Osteocyte (in vitro differentiated cells): ENCODE data around the gene ZNF25. TPM values are rescaled to one million over a fixed set of nuclear protein-coding genes. Genes with fewer than 3 reads are reported as not detected.
"Not testable (repeated sequence)": the region's sequence is repeated elsewhere in the genome, so short reads cannot be mapped to it uniquely, and the experiment has no call there.

Experiments used
- DNase-seq: peaks from one replicate; pipeline ENCODE4 v3.0.0; 2021; ENCODE audit warnings: mixed read lengths; ENCODE audit not compliant: unreplicated experiment; ENCODE audit errors: extremely low spot score
- H3K27ac Mint-ChIP-seq: one replicate; pipeline ENCODE4 v1.8.0; 2021; ENCODE audit warnings: mild to moderate bottlenecking, mixed read lengths; ENCODE audit not compliant: unreplicated experiment
- H3K27me3 Mint-ChIP-seq: one replicate; pipeline ENCODE4 v1.8.0; 2021; ENCODE audit warnings: mixed read lengths; ENCODE audit not compliant: unreplicated experiment
- H3K36me3 Mint-ChIP-seq: one replicate; pipeline ENCODE4 v1.8.0; 2021; ENCODE audit warnings: mixed read lengths; ENCODE audit not compliant: unreplicated experiment
- H3K4me1 Mint-ChIP-seq: one replicate; pipeline ENCODE4 v1.8.0; 2021; ENCODE audit warnings: mixed read lengths; ENCODE audit not compliant: unreplicated experiment
- H3K4me3 Mint-ChIP-seq: one replicate; pipeline ENCODE4 v1.8.0; 2021; ENCODE audit warnings: mild to moderate bottlenecking, moderate library complexity, mixed read lengths; ENCODE audit not compliant: unreplicated experiment
- H3K9me3 Mint-ChIP-seq: one replicate; pipeline ENCODE4 v1.8.0; 2021; ENCODE audit warnings: mixed read lengths; ENCODE audit not compliant: unreplicated experiment
- CTCF ChIP-seq: fragments of 200-600 bp; sonication (generic); IDR thresholded peaks from 2 replicates; pipeline ENCODE4 v1.5.0; 2021; ENCODE audit warnings: antibody characterized with exemption, mild to moderate bottlenecking, moderate library complexity
- total RNA-seq: library from RNA; stranded (reverse); gene quantifications from 2 replicates; pipeline ENCODE4 v1.2.1, GENCODE V29; 2021

Gene ZNF25
- total RNA-seq, 1 donor from 2014 or later = 11.5 TPM

GRCh38 chr10:38007991-38008390 lies 31.5 kb upstream of the ZNF25 start:
- H3K4me3 Mint-ChIP-seq = no peak overlapping the region
- TF ChIP-seq CTCF = no peak
- no peaks in the 10 kb centered on the region for H3K9me3 Mint-ChIP-seq
- peaks cover 6% of the 10 kb centered on the region for H3K27me3 Mint-ChIP-seq
- H3K36me3 Mint-ChIP-seq = peaks cover 5% of the 10 kb centered on the region
- no peak overlapping the region for H3K27ac Mint-ChIP-seq
- DNase-seq = no peak
- peaks cover 21% of the 10 kb centered on the region for H3K4me1 Mint-ChIP-seq

GRCh38 chr10:38007551-38007950 lies 31.1 kb upstream of the ZNF25 start:
- Mint-ChIP-seq H3K4me1 (peaks cover 19% of the 10 kb centered on the region), H3K36me3 (peaks cover 3% of the 10 kb centered on the region), H3K27ac (no peak overlapping the region), H3K4me3 (no peak overlapping the region), H3K27me3 (peaks cover 6% of the 10 kb centered on the region), H3K9me3 (no peaks in the 10 kb centered on the region)
- no peak for TF ChIP-seq CTCF
- DNase-seq = no peak

GRCh38 chr10:38003588-38003987 lies 27.1 kb upstream of the ZNF25 start:
- Mint-ChIP-seq H3K9me3 (no peaks in the 10 kb centered on the region), H3K27ac (no peak overlapping the region), H3K36me3 (no peaks in the 10 kb centered on the region), H3K27me3 (peaks cover 6% of the 10 kb centered on the region), H3K4me1 (no peaks in the 10 kb centered on the region), H3K4me3 (no peak overlapping the region)
- DNase-seq = no peak
- no peak for TF ChIP-seq CTCF

- H3K27ac Mint-ChIP-seq = no peak overlapping the region
- H3K4me3 Mint-ChIP-seq = no peak overlapping the region
- H3K27me3 Mint-ChIP-seq = peaks cover 6% of the 10 kb centered on the region
- DNase-seq = no peak
- no peaks in the 10 kb centered on the region for H3K9me3 Mint-ChIP-seq
- no peaks in the 10 kb centered on the region for H3K4me1 Mint-ChIP-seq
- TF ChIP-seq CTCF = no peak
- H3K36me3 Mint-ChIP-seq = no peaks in the 10 kb centered on the region
These were observed 26.6 kb upstream of the ZNF25 start for GRCh38 chr10:38003026-38003425.

GRCh38 chr10:38000474-38000873 lies 24.0 kb upstream of the ZNF25 start:
- H3K27ac Mint-ChIP-seq, DNase-seq, H3K4me3 Mint-ChIP-seq, H3K4me1 Mint-ChIP-seq, H3K27me3 Mint-ChIP-seq, H3K36me3 Mint-ChIP-seq, H3K9me3 Mint-ChIP-seq: not testable (repeated sequence)

- DNase-seq, H3K4me1 Mint-ChIP-seq, H3K4me3 Mint-ChIP-seq, H3K36me3 Mint-ChIP-seq, H3K9me3 Mint-ChIP-seq, H3K27ac Mint-ChIP-seq, H3K27me3 Mint-ChIP-seq: not testable (repeated sequence)
These were observed 22.5 kb upstream of the ZNF25 start for GRCh38 chr10:37998920-37999319.
